MV-4-11 (cell line): ENCODE results near the gene CDK4.
"Not testable (repeated sequence)": the region's sequence is repeated elsewhere in the genome, so short reads cannot be mapped to it uniquely, and the experiment has no call there.

Experiments
- DNase-seq: peaks from one replicate; lab custom pipeline; 2025; lab: John Stamatoyannopoulos, UW

Gene CDK4

DNA sequence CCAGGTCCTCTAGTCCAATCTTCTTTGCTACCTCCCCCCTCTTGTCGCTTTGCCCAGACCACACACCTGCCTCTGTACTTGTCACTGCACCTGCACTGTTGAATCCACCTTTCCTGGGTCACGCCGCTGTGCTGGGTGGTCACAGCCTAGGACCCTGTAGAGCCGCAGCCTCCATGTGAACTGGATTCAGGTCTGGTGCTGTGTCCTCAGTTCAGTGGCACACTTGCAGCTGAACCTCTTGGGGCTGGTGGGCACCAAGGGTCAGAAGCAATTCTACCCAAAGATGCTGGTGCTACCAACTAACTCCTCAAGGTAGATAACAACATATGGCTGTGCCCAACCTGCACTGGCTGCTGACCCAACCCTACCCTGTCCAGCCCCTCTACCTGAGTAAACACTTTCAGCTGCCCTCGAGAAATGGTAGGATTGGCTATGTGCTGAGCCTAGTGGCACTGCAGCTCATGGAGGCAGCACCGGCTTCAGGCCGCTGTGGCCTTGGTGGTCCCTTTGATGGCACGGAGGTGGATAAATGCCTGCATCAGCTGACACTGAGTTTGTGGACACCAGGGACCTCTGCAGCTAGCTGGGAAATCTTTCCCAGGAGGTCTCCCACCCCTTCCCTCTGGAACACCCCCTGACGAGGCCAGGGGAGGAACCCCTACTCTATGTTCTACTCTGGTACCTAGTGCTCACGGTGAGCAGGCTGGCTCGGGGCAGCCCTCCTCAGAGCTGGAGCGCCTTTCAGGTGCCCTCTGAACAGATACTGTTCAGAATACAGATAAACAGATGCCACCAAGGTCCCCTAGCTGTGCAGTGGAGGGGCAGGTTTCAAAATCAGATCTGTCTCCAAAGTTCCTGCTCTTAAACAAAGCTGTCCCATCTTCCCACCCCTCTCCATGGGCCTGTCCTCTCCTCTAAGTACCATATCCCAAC is 27.8 kb downstream of the CDK4 start:
- no peak for DNase-seq

DNA sequence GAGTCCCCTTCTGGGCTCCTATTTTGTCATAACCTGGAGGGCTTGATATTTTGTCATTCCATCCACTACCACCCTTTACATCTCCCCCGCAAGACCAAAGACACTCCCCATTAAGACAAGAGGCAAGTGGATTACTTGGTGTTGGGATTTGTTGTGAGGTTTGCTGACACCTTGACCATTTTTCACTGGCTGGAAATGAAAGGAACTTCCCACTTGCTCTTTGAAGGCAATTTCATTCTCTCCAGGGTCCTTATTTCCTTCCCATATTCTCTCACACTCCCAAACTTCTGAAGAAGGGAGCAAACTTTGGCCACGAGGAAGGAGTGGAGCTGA is 28.5 kb downstream of the CDK4 start:
- DNase-seq = no peak

DNA sequence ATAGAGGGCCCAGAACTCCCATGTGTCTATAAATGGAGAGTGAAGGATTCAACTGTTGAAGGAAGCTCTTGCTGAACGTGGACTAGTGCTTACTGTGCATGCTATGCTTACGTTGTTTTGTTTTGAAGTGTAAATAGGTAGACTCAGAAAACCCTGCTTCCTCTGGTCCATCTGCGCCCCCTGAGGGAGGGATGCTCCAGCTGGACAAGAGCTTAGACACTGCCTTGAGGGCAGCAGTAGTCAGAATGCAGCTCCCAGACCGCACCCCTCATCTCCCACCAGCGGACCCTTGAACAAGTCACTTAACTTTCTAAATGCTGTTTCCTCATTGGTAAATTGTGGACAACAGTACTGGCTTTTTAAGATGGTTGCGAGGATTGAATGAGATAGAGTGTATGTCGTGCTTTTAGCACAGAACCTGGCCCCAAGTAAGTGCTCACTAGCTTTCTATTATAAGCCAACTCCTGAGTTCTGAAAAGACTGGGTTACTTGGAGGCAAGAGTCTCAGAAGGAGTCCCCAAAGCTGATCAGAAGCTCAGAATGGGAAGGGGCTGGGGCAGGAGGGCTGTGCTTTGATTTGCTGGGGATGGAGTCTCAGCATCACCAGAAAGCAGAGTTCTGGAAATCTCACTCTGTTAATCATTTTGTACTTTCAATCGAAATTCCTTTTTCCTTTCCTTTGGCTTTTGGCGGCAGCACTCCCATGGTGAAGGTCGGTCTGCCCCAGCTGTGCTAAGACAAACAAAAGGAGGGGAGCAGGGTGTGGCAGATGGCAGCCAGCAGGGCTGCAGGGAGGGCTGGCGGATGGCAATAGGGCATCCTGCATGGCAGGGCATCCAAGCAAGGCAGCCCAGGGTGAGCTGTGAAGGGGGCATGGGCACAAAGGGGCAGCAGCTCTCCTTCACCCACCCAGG is 29.1 kb downstream of the CDK4 start:
- DNase-seq = no peak

DNA sequence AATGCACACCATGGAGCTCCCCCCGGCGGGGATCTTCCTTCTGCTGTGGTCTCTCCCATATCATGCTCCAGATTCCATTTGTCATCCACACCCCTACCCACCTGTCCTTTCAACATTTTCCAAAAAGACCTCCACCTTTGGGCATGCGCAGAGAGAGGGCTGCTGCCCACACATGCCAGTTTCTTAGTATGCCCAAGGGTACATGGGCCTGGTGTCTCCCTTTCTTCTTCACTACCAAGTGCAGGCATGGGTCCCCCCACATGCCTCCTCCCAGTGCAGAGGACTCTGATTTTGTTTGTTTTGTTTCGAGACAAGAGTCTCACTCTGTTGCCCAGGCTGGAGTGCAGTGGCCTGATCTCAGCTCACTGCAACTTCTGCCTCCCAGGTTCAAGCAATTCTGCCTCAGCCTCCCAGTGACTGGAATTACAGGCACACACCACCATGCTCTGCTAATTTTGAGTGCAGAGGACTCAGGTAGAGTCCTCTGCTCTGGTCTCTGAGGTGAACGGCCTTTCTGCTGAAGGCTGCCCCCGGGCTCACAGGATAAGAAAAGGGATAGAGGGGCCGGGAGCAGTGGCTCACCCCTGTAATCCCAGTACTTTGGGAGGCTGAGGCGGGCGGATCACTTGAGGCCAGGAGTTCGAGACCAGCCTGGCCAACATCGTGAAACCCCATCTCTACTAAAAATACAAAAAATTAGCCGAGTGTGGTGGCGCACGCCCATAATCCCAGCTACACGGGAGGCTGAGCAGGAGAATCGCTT is 30.1 kb downstream of the CDK4 start:
- DNase-seq = not testable (repeated sequence)

DNA sequence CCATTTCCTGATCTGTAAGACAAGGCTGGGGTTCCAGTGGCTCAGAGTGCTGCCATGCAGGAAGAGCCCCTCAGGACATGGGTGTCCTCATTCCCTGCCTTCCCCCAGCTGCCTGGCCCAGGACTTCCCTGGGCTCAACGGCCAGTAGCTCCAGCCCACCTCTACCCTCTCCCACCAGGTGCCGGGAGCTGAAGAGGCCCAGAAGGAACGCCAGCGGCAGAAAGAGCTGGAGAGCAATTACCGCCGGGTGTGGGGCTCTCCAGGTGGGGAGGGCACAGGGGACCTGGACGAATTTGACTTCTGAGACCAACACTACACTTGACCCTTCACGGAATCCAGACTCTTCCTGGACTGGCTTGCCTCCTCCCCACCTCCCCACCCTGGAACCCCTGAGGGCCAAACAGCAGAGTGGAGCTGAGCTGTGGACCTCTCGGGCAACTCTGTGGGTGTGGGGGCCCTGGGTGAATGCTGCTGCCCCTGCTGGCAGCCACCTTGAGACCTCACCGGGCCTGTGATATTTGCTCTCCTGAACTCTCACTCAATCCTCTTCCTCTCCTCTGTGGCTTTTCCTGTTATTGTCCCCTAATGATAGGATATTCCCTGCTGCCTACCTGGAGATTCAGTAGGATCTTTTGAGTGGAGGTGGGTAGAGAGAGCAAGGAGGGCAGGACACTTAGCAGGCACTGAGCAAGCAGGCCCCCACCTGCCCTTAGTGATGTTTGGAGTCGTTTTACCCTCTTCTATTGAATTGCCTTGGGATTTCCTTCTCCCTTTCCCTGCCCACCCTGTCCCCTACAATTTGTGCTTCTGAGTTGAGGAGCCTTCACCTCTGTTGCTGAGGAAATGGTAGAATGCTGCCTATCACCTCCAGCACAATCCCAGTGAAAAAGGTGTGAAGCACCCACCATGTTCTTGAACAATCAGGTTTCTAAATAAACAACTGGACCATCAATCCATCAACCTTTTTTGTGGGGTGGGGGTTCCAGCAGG is 31.2 kb downstream of the CDK4 start:
- no peak for DNase-seq

DNA sequence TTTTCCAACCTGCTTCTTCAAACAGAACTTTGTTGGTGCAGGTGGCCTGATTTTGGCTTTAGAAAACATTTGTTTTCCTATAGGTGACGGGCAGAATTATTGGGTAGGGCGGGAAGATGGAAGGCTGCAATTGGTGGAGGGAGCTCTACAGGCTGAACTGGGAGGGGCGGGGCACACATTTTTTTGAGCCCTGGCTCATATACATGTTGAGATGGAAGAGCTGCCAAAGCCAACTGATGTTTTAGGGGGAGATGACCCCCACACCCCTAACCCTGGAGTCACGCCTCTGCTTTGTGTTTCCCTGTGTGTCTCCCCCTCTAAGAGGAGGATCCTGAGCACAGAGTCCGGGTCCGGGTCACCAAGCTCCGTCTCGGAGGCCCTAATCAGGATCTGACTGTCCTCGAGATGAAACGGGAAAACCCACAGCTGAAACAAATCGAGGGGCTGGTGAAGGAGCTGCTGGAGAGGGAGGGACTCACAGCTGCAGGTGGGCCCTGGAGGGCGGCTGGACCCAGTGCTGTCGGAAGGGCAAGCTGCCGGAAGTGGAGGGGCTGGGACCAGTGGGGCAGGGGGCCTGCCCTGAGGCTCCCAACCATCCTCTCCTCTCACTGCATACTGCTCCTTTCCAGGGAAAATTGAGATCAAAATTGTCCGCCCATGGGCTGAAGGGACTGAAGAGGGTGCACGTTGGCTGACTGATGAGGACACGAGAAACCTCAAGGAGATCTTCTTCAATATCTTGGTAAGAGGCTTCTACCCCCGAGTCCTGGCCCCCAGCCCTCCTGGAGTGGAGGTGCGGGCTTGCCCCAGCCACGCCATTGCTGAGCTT is 32.1 kb downstream of the CDK4 start:
- no peak for DNase-seq

DNA sequence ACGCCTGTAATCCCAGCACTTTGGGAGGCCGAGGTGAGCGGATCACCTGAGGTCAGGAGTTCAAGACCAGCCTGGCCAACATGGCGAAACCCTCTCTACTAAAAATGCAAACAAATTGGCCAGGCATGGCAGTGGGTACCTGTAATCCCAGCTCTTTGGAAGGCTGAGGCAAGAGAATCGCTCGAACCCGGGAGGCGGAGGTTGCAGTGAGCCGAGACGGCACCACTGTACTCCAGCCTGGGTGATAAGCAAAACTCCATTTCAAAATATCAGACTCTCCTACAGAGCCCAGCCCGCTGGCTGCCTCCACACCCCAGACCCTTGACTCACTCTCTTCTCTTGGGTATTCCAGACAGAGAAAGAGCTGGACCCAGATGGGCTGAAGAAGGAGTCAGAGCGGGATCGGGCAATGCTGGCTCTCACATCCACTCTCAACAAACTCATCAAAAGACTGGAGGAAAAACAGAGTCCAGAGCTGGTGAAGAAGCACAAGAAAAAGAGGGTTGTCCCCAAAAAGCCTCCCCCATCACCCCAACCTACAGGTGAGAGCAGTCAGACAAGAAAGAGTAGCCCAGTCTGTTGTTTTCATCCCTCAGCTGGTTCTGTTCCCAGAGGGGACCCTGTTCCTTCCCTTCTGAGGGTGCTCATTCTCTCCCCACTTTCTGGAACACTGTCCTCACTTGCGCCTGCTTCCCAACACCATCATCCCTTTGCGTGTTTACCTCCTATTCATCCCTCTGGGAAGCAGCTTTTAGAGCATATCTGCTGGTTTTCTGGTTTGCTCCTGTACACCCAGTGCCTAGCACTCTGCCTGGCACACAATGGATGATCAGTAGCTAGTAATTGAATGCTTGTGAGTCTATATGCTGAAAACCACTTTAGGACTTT is 33.2 kb downstream of the CDK4 start:
- no peak for DNase-seq

DNA sequence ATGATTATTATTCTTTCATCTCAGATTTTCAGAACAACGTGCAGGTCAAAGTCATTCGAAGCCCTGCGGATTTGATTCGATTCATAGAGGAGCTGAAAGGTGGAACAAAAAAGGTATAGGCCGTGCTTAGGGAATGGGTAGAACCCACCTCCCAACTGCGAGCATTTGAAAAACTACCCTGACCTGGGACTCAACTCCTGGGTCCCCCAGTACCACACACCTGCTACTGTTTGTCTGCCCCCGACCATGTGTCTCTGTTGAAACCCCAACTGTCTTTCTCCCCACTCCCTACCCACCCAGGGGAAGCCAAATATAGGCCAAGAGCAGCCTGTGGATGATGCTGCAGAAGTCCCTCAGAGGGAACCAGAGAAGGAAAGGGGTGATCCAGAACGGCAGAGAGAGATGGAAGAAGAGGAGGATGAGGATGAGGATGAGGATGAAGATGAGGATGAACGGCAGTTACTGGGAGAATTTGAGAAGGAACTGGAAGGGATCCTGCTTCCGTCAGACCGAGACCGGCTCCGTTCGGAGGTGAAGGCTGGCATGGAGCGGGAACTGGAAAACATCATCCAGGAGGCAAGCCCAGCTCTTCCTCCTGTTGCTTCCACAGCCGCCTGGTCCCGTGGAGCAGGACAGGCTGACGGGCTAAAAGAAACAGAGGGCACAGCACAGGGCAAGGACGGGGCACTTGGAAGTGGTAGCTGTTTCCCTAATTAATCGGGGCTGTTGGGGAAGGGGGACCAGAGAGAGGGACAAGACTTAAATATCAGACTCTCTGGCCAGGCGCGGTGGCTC is 34.1 kb downstream of the CDK4 start:
- no peak for DNase-seq

DNA sequence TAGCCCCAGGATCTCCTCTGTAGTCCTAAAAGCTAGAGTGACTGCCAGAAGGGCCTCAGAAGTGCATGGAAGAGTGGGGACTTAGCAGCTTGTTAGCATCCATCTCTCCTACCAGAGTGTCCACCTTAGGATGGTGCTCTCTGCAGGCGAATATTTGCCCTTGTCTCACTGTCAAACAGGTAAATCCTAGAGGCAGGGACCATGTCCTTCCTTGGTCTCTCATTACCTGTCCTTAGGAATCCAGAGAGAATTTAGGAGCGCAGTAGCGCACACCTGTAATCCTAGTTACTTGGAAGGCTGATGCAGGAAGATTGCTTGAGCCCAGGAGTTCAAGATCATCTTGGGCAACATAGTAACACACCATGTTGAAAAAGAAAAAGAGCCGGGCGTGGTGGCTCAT is 35.0 kb downstream of the CDK4 start:
- no peak for DNase-seq

DNA sequence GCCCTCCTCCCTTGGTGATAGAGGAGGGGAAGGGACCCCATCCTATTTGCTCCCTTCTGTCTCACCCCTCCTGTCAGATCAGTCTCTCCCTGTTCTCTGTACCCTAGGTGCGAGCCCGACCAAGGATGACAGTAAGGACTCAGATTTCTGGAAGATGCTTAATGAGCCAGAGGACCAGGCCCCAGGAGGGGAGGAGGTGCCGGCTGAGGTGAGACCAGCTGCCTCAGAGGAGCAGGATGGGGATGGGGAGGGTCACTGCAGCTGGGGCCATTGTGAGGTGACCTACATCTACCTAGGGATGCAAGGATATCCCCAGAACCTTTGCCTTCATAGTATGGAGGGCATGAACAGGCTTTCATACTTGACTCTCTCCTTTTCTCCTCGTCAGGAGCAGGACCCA is 35.8 kb downstream of the CDK4 start:
- no peak for DNase-seq

DNA sequence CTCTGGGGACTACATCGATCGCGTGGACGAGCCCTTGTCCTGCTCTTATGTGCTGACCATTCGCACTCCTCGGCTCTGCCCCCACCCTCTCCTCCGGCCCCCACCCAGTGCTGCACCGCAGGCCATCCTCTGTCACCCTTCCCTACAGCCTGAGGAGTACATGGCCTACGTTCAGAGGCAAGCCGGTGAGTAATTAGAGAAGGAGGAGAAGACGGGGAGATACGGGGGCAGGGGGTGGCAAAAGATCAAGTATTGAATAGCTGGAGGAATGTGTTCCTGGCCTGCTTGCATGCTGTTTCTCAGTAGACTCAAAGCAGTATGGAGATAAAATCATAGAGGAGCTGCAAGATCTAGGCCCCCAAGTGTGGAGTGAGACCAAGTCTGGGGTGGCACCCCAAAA is 36.3 kb downstream of the CDK4 start:
- DNase-seq = no peak

DNA sequence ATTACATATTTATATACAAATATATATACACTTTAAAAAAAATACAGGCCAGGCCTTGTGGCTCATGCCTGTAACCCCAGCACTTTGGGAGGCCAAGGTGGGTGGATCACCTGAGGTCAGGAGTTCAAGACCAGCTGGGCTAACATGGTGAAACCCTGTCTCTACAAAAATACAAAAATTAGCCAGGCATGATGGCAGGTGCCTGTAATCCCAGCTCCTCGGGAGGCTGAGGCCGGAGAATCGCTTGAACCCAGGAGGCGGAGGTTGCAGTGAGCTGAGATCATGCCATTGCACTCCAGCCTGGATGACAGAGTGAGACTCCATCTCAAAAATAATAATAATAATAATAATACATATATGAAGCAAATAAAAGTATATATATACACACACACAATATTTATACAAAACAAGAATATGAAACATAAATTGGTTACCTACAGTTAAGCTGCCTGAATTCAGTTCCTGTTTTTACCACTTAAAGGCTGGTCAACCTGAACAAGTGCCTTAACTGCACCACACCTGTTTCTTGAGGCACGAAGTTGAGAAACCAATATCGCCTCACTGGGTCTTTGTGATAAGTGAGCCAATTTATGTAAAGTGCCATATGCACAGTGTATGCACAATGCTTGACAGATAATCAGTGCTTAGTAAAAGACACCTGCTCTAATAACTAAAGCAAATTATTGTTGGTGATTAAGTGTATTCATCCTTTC is 36.9 kb downstream of the CDK4 start:
- DNase-seq = not testable (repeated sequence)

DNA sequence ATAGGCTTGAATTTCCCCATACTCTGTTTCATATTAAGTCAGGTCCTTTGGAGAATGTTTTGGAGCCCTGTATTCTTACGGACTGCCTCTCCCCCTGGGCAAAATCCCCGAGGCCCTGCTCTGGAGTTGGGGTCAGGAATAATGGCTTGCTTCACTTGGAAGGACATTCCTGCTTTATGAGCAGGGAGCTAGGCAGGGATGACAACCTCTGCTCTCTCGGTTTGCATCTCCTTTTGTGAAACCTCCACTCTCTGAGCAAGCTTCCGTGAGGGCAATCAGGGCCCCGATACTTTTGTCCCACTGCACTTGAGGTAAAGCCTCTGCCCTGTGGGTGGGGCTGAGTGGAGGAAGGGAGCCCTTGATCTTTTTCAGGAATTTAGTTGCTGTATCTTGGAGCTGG is 38.9 kb downstream of the CDK4 start:
- DNase-seq = no peak

DNA sequence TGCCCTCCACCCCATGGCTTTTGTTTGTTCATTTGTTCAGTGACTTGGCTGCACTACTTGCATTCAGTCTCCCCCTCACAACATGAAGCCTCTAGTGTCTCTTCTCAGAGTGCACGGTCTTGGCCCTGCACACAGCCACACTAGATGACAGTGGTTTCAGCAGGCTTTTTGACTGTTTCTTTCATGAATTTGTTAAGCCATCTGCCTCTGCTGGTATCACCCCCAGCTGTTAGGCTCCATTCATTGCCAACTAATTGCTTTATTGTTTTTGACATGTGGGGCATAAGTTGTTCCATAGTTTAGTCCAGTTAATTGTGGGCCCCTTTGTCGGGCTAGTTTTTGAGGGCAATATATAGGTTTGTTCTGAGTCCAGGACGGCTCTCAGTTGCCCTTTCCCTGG is 39.4 kb downstream of the CDK4 start:
- DNase-seq = no peak

DNA sequence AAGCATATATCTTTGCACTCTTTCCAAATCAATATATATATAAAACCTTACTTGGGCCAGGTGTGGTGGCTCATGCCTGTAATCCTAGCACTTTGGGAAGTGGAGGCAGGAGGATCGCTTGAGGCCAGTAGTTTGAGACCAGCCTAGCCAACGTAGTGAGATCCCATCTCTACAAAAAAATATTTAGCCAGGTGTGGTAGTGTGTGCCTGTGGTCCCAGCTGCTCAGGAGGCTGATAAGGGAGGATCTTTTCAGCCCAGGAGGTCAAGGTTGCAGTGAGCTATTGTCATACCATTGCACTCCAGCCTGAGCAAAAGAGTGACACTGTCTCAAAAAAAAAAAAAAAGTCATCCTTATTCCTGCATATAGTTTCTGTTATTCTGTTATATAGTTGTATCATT is 43.8 kb downstream of the CDK4 start:
- DNase-seq = no peak

DNA sequence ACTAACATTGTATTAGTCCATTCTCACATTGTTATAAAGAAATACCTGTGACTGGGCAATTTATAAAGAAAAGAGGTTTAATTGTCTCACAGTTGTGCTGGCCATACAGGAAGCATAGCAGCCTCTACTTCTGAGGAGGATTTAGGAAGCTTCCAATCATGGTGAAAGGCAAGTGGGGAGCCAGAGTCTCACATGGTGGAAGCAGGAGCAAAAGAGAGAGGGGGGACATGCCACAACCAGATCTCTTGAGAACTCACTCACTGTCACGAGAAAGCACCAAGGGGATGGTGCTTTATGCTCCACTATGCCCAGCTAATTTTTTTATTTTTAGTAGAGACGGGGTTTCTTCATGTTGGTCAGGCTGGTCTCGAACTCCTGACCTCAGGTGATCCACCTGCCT is 44.9 kb downstream of the CDK4 start:
- DNase-seq = no peak

DNA sequence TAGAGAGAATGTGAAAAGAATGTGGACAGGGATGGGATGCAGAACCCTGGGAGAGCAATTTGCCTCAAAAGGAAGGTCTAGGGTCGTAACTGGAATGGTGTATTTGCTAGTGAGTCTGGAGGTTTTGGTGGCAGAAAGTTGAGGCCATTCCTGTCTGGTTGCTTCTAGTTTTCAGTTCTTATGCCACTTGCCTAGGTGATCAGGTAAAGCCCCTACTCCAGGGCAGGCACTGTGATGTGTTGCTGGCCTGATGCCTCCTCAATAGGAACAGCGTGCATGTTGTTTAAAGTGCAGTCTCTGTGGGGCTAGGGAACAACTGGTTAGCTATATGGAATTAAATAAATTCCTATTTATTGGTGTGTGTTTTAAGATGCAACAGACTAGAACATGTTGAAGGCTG is 51.8 kb downstream of the CDK4 start:
- DNase-seq = no peak

DNA sequence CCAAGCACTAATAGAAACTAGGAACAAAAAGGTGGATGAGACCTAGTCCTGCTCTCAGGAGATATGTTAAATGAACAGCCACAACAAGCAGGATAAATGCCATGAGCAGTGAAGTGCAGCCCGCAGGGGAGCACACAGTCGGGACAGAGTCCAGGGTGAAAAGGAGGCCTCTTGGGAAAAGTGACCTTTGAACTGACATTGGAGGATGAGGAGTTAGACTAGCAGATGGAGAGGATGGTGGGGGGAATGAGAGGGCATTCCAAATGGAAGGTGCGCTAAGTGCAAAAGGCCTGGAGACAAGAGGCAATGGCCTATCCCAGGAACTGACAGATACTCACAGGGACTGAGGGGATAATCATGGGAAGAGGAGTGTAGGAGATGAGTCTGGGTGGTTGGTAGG is 53.7 kb downstream of the CDK4 start:
- no peak for DNase-seq
